PFSK-1 (cell line): Measurements from ENCODE around the gene MEMO1.

Source experiments
- FOXP2 ChIP-seq: optimal IDR thresholded peaks from 2 replicates; pipeline ENCODE3; 2011; ENCODE audit warnings: borderline replicate concordance, control low read depth, inconsistent platforms; ENCODE audit not compliant: insufficient read depth; ENCODE audit errors: extremely low read length, extremely low read depth
- POLR2AphosphoS5 ChIP-seq: IDR thresholded peaks from 2 replicates; pipeline ENCODE4 v1.6.1; 2012; ENCODE audit warnings: low read depth, mild to moderate bottlenecking, control low read depth, low read length, moderate library complexity
- SIN3A ChIP-seq: IDR thresholded peaks from 2 replicates; pipeline ENCODE4 v1.6.1; 2012; ENCODE audit warnings: mild to moderate bottlenecking, low read length, moderate library complexity, borderline replicate concordance; ENCODE audit not compliant: insufficient read depth
- TAF1 ChIP-seq: IDR thresholded peaks from 2 replicates; pipeline ENCODE4 v1.6.1; 2012; ENCODE audit warnings: low read length, control low read depth, borderline replicate concordance; ENCODE audit not compliant: insufficient read depth
- TF ChIP-seq, protein P1 (sequence below), 2 experiments: IDR thresholded peaks; 2 replicates each; pipeline versions ENCODE4 v1.6.1 to v1.8.0; 2011 to 2012; ENCODE audit warnings: low read depth in 2 of 2, low read length in 2 of 2, control low read depth in 1 of 2, inconsistent platforms in 1 of 2, mild to moderate bottlenecking in 1 of 2, moderate library complexity in 1 of 2; ENCODE audit not compliant: insufficient read depth in 1 of 2

The MEMO1 gene

DNA sequence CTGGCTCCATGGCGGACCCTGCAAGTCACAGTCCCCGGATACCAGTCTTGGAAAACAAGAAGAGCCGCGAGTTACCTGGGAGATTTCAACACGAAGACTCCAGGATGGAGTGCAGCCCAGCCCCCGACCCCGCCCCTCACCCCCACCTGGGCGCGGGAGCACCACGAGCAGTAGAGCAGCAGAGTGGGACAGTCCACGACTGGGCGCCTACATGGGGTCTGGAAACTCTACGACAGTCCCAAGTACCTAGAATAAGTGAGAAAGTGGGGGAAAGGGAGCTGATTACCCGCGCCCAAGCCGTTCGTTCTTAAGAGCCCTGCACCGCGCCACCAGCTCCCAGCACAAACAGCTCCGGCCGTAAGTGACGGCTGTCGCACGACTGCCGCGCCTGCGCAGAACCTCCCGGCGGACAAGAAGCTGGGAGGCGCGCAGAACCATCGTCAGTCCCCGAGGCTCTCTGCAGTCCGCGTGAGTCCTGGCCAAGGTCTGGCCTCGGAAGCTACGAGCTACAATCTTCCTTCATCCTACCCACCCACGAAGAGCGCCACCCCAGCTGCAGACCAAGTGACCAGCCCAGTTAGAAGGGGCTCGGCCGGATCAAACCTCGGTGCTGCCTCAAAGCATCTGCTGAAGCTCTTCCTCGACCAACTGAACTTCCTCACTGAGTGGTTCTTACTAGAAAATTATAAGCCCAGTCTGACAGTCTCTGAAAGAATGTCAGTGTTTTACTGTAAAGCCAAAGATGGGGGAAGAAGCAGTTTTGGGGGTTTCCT, 28.8 kb upstream of the MEMO1 start, which contains the start of gene DPY30:
Gene DPY30 (minus strand): TSS at position 359 of the 773 bp plus-strand sequence. CDS start 349 bp downstream, at position 10.
- TF ChIP-seq SIN3A, result no peak; the same call in 1 of the 2 replicates
- peak; percentile 96 for TF ChIP-seq POLR2AphosphoS5
- TF ChIP-seq TAF1, result peak; percentile 94
- TF ChIP-seq FOXP2, result peak; percentile 20
- TF ChIP-seq, protein P1, sequence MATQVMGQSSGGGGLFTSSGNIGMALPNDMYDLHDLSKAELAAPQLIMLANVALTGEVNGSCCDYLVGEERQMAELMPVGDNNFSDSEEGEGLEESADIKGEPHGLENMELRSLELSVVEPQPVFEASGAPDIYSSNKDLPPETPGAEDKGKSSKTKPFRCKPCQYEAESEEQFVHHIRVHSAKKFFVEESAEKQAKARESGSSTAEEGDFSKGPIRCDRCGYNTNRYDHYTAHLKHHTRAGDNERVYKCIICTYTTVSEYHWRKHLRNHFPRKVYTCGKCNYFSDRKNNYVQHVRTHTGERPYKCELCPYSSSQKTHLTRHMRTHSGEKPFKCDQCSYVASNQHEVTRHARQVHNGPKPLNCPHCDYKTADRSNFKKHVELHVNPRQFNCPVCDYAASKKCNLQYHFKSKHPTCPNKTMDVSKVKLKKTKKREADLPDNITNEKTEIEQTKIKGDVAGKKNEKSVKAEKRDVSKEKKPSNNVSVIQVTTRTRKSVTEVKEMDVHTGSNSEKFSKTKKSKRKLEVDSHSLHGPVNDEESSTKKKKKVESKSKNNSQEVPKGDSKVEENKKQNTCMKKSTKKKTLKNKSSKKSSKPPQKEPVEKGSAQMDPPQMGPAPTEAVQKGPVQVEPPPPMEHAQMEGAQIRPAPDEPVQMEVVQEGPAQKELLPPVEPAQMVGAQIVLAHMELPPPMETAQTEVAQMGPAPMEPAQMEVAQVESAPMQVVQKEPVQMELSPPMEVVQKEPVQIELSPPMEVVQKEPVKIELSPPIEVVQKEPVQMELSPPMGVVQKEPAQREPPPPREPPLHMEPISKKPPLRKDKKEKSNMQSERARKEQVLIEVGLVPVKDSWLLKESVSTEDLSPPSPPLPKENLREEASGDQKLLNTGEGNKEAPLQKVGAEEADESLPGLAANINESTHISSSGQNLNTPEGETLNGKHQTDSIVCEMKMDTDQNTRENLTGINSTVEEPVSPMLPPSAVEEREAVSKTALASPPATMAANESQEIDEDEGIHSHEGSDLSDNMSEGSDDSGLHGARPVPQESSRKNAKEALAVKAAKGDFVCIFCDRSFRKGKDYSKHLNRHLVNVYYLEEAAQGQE (IDR thresholded peaks at IDR 0.05; ENCODE audit: insufficient read depth in 1 of 2, low read depth in 2 of 2, low read length in 2 of 2), result peak in 1 of 2 experiments; percentile 4; a peak in 1 of 4 replicates

DNA sequence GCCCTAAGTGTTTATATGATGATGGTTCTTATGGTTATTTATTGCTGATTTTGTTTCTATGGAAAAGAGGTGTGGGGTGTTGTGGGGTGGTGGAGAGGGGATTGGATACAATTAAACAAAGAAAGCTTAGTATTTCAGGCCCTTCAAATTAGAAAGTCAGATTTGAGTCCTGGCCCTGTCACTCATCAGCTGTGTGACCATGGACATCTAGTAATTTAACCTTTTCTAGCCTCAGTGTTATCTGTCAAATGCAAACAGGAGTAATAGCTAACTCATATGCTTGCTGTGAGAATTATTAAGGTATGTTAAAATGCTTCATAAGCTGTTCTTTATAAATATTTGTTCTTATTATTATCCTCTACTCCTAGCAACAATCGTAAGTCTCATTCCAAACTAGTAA, 2.1 kb upstream of the MEMO1 start:
- TF ChIP-seq, protein P1 (IDR thresholded peaks at IDR 0.05; ENCODE audit: insufficient read depth in 1 of 2, low read depth in 2 of 2, low read length in 2 of 2), result no peak
- TF ChIP-seq SIN3A (no peak), FOXP2 (no peak), TAF1 (no peak), POLR2AphosphoS5 (no peak)

DNA sequence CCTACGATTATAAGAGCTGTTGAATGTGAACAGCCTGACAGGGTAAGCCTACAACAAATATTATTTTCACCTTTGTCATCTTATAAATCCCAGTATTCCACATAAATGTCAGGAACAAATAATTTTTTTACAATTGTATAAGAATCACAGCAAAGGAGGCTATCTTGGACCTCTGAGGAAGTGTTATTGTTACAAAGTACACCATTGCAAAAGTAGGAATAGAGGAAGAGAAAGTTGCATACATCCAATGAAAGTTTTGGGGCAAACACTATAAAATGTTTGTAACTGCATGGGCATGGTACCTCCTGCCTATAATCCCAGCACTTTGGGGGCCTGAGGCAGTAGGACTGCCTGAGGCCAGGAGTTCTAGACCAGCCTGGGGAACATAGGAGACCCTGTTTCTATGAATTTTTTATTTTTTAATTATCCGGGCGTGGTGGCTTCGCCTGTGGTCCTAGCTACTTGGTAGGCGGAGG, 715 bp upstream of the MEMO1 start:
- TF ChIP-seq, protein P1 (IDR thresholded peaks at IDR 0.05; ENCODE audit: insufficient read depth in 1 of 2, low read depth in 2 of 2, low read length in 2 of 2), result no peak
- no peak for TF ChIP-seq FOXP2
- TF ChIP-seq SIN3A, result no peak
- no peak for TF ChIP-seq TAF1
- no peak for TF ChIP-seq POLR2AphosphoS5

DNA sequence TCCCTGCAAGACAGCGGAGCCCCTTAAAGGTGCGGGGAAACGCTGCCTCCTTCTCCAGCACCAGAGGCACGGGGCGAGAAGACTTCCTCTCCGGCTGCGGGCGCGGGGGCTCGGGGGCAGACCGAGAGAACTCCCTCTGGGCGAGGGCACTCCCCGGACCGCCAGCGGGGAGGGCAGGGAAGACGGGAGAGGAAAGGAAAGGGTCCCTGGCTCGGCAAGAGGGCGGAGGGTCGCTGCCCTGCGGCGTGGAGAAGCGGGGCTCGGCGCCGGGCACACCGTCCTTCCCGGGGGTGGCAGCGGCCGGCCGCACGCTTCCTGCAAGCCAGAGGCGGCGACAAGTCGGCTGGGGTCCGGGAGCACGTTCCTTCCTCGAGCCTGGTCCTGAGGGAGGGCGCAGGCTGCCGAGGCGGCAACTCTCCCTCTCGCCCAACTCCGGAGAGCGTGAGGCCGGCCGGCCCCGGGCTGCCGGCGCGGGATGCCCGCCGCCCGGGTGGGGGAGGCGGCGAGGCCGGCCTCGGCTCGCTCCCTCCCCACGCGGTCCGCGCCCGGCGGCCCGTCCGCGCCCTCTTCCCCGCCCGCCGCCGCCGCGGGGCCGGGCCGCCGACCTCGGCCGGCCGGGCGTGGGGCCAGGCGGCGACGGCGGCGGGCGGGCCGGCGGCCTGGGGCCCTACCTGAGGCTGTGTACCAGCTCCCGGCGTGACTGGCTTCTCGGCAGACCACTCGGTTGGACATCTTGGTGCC, 1.1 kb downstream of the MEMO1 start:
- TF ChIP-seq, protein P1 (IDR thresholded peaks at IDR 0.05; ENCODE audit: insufficient read depth in 1 of 2, low read depth in 2 of 2, low read length in 2 of 2), result no peak
- TF ChIP-seq POLR2AphosphoS5 (no peak), FOXP2 (peak; percentile 12), TAF1 (no peak)
